HL-60 (cell line): ENCODE data around the gene OR52E2.

Source experiments
- CTCF ChIP-seq: IDR thresholded peaks from one replicate; pipeline ENCODE4 v1.5.1; 2011; ENCODE audit warnings: low read length, control low read depth, inconsistent platforms; ENCODE audit not compliant: insufficient read depth
- REST ChIP-seq: IDR thresholded peaks from 2 replicates; pipeline ENCODE4 v1.6.1; 2012; ENCODE audit warnings: low read depth; ENCODE audit not compliant: insufficient replicate concordance

GRCh38 chr11:5042091-5042490 is 17.3 kb downstream of the OR52E2 start:
- TF ChIP-seq CTCF = no peak
- TF ChIP-seq REST = no peak
